ENCODE measurements around the gene KNTC1.
"Not testable (repeated sequence)": the region's sequence is repeated elsewhere in the genome, so short reads cannot be mapped to it uniquely, and the experiment has no call there.

Gene KNTC1

DNA sequence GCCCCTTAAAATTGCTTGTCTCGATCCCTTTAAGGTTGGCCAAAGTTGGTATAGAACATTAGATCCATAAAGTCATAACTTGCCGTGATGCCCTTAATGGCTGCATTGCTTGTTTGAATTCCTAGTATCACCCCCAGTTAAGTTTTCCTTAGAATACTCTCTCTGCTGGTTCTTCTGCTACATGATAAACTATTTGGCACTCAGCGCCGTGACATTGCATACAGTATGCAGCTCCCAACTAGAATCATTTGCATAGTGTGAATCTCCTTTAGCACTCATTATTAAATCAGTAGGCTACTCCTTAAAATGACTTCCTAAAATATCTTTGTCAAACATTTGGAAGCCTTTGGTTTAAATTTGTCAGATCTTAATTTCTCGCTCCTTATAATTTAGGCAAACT lies 42.2 kb downstream of the KNTC1 start:
- DNase-seq: no peak

- DNase-seq: not testable (repeated sequence)
Measured at GRCh38 chr12:122570006-122570405, 43.0 kb downstream of the KNTC1 start.

DNA sequence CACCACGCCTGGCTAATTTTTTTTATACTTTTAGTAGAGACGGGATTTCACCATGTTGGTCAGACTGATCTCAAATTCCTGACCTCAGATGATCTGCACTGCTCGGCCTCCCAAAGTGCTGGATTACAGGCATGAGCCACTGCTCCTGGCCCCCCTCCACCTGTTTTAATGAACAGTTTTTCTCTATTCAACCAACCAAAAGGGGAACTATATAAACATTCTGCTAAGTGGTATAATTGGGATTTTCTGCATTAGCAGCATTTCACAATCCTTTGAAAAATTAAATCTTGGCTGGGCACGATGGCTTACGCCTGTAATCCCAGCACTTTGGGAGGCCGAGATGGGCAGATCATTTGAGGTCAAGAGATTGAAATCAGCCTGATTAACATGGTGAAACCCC lies 44.8 kb downstream of the KNTC1 start:
- DNase-seq: no peak

GRCh38 chr12:122583294-122583693 lies 56.2 kb downstream of the KNTC1 start:
- not testable (repeated sequence) for DNase-seq

GRCh38 chr12:122584177-122584863 lies 57.3 kb downstream of the KNTC1 start:
- no peak for DNase-seq

DNA sequence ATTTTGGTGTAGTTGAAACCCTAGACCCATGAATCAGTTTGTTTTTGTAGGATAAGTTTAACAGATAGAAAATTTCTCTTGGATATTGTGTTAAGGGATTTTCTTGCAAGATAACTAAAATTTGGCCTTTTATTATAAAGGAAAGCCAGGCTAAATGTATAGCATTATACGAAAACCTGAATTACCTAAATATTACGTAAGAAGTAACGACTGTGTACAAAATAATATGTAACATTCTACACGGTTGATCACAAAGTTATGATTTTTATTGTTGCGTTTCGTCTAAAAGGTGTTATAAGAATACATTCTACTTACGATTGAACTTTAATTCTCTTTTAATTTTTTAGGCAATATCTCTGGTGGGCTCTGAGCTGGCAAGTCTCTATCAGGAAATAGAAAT lies 63.9 kb downstream of the KNTC1 start:
- no peak for DNase-seq

GRCh38 chr12:122591966-122592365 lies 64.9 kb downstream of the KNTC1 start:
- DNase-seq: not testable (repeated sequence)

DNA sequence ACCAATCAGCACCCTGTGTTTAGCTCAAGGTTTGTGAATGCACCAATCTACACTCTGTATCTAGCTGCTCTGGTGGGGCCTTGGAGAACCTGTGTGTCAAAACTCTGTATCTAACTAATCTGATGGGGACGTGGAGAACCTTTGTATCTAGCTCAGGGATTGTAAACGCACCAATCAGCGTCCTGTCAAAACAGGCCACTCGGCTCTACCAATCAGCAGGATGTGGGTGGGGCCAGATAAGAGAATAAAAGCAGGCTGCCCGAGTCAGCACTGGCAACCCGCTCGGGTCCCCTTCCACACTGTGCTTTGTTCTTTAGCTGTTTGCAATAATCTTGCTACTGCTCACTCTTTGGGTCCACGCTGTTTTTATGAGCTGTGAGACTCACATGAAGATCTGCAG lies 65.5 kb downstream of the KNTC1 start:
- DNase-seq: not testable (repeated sequence)

DNA sequence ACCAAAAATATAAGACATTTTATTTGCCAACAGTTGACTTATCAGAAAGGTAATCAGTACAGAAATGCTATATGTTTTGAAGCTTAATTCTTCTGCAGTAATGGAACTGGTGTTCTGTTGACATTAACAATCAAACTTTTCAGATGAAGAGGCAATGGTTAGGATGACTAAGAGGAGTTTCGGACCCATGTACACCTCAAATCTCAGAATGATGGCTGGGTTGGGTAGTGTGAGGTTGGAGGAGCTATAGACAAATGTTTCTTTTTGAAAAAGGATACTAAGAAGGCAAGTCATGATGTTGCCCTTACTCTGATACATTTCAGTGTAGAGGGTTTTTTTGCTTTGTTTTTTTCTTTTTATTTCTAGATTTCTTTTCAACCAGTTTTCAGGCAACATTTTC lies 66.9 kb downstream of the KNTC1 start:
- DNase-seq: no peak

- DNase-seq: no peak
Measured at GRCh38 chr12:122596838-122597237, 69.8 kb downstream of the KNTC1 start.

DNA sequence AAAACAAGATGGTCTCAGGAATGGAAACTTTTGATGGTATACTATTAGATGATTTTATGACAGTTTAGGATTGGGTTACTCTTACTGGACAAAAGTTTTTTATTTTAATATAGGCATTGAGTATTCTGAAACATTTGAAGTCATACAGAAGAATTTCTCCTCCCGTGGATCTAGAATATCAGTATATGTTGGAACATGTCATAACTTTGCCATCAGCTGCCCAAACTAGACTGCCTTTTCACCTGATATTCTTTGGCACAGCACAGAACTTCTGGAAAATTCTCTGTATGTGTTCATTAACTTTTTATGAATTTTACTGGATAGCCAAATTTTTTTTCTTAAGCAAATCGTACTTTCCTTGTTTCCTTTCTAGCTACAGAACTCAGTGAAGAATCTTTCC lies 75.4 kb downstream of the KNTC1 start:
- no peak for DNase-seq

DNA sequence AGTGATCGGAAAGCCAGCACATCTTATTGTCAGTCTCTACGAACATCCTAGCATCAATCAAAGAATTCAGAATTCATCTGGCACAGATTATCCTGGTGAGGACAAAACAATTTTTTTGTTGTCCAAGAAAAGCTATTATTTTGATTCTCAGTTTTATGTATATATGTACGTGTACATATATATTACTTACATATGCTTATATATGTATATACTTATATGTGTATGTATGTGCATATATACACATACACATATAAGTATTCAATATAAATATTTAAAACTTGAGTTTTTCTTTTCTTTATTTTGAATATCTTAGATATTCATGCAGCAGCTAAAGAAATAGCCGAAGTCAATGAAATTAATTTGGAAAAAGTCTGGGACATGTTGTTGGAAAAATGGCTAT lies 77.9 kb downstream of the KNTC1 start:
- DNase-seq: no peak

GRCh38 chr12:122609732-122610131 lies 82.7 kb downstream of the KNTC1 start:
- no peak for DNase-seq

DNA sequence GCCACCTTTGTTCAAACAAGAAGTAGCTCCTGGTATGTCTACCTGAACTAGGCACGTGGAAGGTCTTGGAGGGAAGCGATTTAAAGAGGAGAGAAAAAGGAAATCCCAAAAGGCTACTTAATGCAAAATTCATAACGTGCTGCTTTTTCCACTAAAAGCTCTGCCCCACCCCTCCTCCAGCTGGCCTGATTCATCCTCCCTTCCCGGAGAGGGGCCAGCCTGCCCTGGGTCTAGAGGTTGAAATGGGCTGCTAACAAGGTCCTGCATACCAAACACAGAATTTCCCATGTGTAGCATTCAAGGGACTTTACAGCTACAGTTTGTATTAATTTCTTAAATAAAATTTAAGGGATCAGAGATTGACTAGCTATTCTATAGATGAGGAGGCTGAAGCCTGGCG lies 83.2 kb downstream of the KNTC1 start:
- DNase-seq: no peak

DNA sequence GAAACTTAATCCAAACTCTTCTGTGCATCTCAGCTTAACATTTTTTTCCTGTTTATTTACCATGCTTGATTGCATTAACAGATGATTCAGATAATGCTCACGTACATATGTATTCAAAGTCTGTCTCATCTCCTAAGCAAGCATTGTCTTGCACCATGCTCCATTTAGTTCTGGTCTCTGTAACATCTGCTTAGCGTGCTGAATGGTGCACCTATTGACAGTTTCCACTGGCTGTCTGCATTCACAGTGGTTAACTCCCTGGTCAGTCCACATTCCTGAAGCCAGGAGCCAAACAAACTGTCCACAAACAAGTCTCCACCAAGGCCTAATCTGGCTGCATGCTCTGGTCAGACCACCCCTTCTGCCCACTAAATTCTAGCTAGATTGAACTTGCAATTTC lies 83.9 kb downstream of the KNTC1 start:
- DNase-seq: no peak

DNA sequence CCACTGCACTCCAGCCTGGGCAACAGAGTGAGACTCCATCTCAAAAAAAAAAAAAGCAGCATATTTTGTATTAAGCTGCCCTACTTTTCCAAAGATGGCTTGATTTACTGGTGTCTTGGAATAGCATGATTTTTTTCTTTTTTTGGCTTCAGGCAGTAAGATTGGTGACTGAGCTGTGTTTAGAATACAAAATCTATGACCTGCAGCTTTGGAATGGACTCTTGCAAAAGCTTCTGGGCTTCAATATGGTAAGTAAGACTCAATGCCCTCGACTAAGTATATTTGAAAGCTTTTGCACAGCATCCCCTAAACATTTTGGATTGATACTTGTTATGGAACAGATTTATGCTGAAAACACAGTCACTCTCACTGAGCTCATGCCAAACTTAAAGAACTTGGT lies 87.8 kb downstream of the KNTC1 start:
- no peak for DNase-seq

- DNase-seq: no peak
Measured at GRCh38 chr12:122615780-122616179, 88.7 kb downstream of the KNTC1 start.

GRCh38 chr12:122635471-122635870 lies 108.4 kb downstream of the KNTC1 start:
- no peak for DNase-seq

DNA sequence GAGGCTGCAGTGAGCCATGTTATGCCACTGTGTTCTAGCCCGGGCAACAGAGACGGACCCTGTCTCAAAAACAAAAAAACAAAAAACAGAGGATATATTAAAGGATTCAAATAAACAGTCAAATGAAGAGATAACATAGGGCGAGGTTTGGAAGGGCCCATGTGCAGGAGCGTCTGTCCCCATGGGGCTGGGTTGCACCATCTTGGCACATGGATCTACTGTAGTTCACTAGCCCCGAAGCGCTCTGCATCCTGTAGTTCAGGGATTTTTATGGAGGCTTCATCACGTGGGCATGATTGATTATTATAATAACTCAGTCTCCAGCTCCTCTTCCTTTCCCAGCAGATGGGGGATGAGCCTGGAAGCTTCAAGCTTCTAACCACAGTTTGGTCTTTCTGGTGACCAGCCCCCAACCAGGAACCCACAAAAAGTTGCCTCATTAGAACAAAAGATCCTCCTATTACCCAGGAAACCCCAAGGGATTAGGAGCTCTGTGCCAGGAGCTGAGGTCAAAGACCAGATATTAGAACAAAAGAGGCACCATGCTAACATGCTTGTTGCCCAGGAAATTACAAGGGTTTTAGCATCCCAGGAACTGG lies 116.3 kb downstream of the KNTC1 start:
- DNase-seq: no peak

DNA sequence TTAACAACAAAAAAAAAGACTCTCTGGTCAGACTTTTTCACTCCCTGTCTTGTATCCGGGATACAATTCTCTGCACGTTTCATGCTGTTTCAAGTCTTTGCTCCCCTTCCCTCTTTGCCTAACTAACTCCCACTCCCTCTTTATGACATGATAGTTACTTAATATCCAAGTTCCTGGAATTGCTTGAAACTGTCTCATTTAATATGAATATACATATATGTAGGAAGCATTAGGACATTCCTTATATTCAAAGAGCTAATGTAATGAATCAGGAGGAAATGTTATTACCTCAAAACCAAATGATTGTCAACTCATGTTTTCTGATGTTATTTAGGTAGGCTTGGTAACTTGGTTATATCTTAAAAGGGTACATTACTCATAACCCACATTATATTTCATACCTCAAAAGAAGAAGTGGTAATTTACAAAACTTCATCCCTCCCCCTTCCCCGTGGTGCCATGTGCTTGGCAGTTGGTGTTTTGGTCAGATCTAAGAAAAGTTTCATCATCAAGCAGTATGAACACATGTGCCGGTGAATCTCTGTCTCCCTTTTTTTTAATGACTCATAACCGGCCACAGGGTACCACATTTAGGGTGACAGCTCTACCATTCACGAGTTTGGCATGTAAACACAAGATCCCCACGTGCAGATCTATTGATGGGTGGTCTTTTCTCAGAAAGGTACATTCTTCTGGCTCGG lies 119.6 kb downstream of the KNTC1 start:
- DNase-seq: no peak

DNA sequence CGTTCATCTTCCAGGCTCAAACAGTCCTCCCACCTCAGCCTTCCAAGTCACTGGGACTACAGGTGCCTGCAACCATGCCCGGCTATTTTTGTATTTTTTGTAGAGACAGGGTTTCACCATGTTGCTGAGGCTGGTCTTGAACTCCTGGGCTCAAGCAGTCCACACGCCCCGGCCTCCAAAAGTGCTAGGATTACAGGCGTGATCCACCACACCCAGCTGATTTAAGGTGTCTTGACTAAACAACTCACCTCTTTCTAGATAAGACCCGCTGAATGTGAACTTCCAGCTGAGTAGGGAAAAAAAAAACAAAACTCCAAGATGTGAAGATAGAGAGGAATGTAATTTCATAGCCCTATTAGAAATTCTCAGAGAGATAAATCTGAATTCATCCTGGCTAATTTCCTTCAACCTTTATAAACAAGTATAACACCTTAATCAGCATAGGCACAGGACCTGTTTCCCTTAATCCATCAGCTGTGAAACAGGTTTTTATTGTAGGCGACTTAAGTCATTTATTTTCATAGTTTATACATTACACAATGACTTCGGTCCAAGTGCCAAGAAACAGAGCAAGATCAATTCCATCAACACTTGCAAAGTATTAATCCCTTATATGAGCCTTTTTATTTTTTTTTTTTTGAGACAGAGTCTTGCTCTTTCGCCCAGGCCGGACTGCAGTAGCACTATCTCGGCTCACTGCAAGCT lies 124.6 kb downstream of the KNTC1 start:
- no peak for DNase-seq

GRCh38 chr12:122653291-122653690 lies 126.2 kb downstream of the KNTC1 start:
- DNase-seq: not testable (repeated sequence)

DNA sequence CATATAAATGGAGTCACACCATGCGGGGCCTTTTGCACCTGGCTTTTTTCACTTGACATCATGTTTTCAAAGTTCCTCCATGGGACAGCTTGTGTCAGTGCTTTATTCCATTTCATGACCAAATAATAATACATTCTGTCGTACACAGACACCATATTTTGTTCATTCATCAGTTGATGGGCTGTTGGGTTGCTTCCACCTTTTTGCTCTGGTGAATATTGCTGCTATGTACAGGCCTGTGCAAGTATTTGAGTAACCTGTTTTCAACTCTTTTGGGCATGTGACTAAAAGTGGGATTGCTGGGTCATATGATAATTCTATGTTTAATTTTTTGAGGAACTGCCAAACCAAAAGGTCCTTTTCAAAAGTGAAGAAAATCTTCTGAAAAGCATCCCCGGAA lies 129.2 kb downstream of the KNTC1 start:
- no peak for DNase-seq

DNA sequence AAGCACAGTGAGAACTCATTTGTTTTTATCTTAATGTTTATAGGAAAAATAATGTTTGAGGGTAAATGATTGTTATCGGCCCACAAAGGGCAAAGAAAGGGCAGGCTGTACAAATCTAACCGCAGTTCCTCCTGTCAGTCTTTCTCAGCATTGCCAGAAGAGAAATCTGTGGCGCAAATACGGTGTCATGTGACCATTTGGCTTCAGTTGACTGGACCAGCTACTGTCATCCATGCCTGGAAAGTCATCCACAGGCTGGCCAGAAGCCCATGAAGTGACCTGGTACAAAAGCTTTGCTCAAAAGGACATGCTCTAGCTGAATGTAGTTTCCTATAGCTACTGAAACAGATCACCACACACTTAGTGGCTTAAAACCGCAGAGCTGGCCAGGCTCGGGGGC lies 132.5 kb downstream of the KNTC1 start:
- DNase-seq: no peak
